GM12864 (cell line): Measurements from ENCODE around the gene SLC66A1.

Experiments used
- DNase-seq: peaks from one replicate; pipeline ENCODE4 v3.0.0-alpha.2; 2011; ENCODE audit warnings: low read depth
- H3K4me3 ChIP-seq: 2 replicates; pipeline ENCODE4 v1.5.1; 2011; ENCODE audit warnings: mild to moderate bottlenecking, low read depth, low read length, control low read depth
- TF ChIP-seq, protein P1 (sequence below): IDR thresholded peaks from 2 replicates; pipeline ENCODE4 v1.5.1; 2011; ENCODE audit warnings: low read depth, mild to moderate bottlenecking, moderate library complexity, low read length, control low read depth, inconsistent platforms; ENCODE audit errors: missing control alignments

SLC66A1 gene

DNA sequence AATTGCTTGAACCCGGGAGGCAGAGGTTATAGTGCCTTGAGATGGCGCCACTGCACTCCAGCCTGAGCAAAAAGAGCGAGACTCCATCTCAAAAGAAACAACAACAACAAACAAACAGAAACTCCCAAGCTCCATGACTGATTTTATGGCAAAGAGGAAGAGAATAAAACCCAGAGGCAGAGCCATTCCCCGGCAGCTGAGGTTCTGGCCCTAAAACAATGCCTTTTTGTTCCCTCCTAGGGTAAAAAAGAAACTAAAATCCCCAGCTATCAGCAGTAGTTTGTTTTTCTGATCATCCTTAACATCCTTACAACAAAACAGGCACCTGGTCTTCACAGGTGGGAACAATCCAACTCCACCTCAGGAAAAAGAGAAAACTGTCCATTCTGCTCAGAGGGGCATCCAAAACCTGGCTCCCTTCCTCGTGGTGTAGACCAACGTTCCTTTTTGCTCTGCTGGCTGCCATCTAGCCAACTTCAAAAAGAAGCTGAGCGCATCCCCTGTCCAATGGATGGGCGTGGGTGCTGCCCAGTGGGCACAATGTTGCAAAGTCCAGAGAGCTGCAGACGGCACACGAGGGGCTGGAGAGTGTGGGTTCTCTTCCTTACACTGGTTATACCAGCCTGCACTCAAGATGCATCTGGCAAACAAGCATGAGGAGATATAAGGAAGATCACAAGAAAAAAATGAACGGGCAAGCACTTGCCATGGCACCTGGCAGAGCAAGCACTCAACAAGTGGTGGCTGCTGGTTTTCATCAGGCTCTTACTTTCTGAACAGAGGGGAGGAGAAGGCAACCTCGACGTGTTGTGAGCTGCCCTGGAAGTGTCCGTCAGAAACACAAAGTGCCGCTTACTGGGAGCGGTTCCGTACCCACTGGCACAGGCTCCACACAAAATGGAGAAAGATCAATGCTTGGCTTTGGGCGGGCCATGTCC, 54.7 kb downstream of the SLC66A1 start:
- no peak for DNase-seq
- TF ChIP-seq, protein P1, sequence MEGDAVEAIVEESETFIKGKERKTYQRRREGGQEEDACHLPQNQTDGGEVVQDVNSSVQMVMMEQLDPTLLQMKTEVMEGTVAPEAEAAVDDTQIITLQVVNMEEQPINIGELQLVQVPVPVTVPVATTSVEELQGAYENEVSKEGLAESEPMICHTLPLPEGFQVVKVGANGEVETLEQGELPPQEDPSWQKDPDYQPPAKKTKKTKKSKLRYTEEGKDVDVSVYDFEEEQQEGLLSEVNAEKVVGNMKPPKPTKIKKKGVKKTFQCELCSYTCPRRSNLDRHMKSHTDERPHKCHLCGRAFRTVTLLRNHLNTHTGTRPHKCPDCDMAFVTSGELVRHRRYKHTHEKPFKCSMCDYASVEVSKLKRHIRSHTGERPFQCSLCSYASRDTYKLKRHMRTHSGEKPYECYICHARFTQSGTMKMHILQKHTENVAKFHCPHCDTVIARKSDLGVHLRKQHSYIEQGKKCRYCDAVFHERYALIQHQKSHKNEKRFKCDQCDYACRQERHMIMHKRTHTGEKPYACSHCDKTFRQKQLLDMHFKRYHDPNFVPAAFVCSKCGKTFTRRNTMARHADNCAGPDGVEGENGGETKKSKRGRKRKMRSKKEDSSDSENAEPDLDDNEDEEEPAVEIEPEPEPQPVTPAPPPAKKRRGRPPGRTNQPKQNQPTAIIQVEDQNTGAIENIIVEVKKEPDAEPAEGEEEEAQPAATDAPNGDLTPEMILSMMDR, result no peak
- H3K4me3 ChIP-seq, result no peak overlapping the region

DNA sequence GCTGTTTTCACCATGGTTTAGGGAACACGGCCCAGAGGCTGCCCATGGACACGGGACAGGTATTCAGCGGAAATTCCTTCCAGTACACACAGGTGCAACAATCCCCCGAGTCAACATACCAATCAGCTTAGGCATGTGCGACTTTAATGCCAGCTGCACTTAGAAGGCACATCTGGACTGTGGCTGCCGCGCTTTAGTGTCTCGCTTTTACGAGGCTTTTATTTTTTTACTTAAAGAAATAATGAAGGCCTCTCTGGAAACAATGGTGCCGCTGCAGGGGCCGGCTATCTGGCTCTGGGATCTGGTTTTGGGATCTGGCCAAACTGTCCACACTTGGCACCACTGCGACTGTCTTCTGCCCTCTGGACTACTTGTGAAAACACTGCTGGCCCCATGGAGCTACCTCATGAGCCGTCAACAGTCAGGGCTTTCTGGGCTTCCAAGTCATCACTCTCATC, 55.5 kb downstream of the SLC66A1 start:
- TF ChIP-seq, protein P1, result no peak
- DNase-seq, result no peak
- no peak overlapping the region for H3K4me3 ChIP-seq

DNA sequence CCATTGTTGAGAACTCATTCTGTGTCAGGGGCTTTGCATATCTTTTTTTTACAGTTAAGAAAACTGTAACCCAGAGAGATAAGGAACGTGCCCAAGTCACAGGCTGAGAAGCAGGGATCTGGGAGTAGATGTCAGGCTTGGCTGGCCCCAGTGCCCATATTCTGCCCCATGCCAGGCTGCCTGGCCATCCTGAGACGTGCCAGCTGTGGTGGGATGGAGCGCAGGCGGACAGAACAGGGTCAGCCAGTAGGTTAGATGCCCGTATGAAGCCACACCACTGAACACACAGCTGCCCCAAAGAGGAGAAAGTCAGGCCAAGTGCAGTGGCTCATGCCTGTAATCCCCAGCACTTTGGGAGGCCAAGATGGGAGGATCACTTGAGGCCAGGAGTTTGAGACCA, 55.9 kb downstream of the SLC66A1 start:
- no peak overlapping the region for H3K4me3 ChIP-seq
- DNase-seq, result no peak
- TF ChIP-seq, protein P1, result no peak

DNA sequence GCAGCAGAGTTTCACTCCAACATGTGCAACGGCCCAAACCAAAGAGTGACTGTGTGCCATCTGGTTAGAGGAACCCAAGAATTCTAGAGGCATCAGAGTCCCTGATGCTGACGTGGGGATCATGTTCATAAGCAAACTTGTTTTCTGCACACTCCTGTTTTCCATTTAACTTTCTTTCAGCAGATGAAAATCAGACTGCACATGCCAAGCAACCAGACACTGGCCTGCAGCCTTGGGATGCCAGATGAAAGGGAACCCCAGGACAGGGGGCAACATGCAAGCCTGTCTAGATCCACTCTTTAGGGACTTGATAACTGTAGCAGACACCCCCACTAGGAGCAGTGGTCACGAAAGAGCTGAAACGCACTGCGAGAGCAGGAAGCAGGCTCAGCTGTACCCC, 56.8 kb downstream of the SLC66A1 start:
- no peak for DNase-seq
- TF ChIP-seq, protein P1, result no peak
- H3K4me3 ChIP-seq, result no peak overlapping the region

DNA sequence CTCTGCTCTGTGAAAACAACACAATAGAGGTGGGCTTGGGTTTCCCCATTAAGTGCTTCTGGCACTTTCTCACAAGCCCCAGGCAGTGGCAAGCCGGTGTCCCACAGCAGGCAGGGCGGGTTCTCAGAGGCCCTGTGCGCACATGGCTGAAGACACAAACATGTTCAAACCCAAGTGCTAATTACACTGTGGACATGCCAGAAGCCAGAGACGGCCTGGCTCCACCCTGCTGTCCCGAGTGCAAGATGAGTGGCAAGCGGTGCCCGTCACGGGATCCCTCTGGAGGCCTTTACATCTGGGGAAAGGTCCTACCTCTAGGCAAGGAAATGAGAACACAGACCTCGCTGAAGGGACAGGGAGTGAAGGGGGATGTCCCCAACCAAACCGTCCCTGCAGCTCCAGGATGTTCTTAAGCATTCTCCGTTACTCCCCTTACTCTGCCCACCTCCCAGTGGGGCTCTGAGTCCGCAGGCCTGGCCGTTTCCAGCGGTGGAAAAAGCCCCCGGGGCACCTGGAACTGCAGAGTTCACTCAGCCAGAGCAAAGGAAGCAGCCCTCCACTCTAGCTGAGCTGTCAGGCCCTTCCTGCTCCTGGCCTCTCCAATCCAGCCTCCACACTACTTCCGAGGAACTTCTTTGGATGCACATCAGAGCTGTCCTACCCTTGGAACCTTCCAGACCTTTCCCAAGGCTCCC, 57.4 kb downstream of the SLC66A1 start:
- TF ChIP-seq, protein P1, result no peak
- H3K4me3 ChIP-seq, result no peak overlapping the region
- DNase-seq, result no peak

DNA sequence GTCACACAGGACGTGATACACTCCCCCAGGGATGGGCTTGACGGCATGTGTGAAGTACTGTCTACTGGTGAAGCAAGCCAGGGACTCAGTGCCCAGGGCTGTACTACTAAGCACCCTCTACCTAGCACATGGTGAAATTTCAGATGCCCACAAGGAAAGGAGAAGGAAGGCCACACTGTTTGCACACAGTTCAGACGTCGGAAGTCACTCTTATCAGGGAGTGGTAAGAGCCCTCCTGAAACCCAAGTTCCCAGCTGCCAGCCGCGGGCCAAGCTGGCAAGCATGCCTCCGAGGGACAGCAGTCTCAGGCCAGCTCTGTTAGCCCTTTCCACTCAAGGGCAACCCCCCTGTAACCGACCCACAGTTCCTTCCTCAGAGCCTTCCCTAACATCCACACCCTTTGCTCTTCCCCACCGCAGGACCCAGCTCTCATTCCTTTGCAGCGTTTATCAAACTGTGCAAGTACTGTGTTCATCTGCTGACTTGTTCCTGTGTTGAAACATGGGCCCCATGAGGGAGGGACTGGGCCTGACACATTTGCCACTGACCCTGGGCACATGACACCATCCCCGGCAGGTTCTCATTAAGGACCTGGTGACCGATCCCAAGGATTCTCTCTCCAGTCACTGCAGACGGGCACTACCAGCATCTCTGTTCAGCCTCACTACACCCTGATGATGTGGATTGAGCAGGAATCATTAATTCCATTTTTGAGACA, 58.5 kb downstream of the SLC66A1 start:
- no peak overlapping the region for H3K4me3 ChIP-seq
- no peak for DNase-seq
- TF ChIP-seq, protein P1, result no peak
